OCI-LY1 (cell line): ENCODE data around the gene IFNA1.

Experiments
- H2AFZ ChIP-seq: fragments of 200-600 bp; sonication (generic), shearing (Covaris generic); 2 replicates; pipeline ENCODE4 v1.6.0; 2014; ENCODE audit warnings: antibody characterized with exemption, mild to moderate bottlenecking, low read length
- H3F3A ChIP-seq: fragments of 200-600 bp; sonication (generic), shearing (Covaris generic); 2 replicates; pipeline ENCODE4 v1.6.0; 2014; ENCODE audit warnings: mild to moderate bottlenecking, antibody characterized with exemption, low read length, moderate library complexity; ENCODE audit not compliant: insufficient read depth
- H3K27ac ChIP-seq: fragments of 200-600 bp; sonication (generic); 2 replicates; pipeline ENCODE4 v1.5.1; 2014; ENCODE audit warnings: low read length, mixed run types, mild to moderate bottlenecking, low read depth; ENCODE audit not compliant: poor library complexity, severe bottlenecking
- H3K27me3 ChIP-seq: fragments of 200-600 bp; sonication (generic); 2 replicates; pipeline ENCODE4 v1.6.0; 2014; ENCODE audit warnings: antibody characterized with exemption, mild to moderate bottlenecking, low read length, moderate library complexity; ENCODE audit not compliant: insufficient read depth
- H3K36me3 ChIP-seq: fragments of 200-600 bp; sonication (generic); 2 replicates; pipeline ENCODE4 v1.6.1; 2014; ENCODE audit warnings: mild to moderate bottlenecking, antibody characterized with exemption, low read length, moderate library complexity, mixed read lengths; ENCODE audit not compliant: insufficient read depth
- H3K4me1 ChIP-seq: fragments of 200-600 bp; sonication (generic); 2 replicates; pipeline ENCODE4 v1.5.1; 2014; ENCODE audit warnings: mild to moderate bottlenecking, low read length, moderate library complexity; ENCODE audit not compliant: insufficient read depth, severe bottlenecking
- H3K4me2 ChIP-seq: fragments of 200-600 bp; sonication (generic), shearing (Covaris generic); 2 replicates; pipeline ENCODE4 v1.6.1; 2014; ENCODE audit warnings: low read length
- H3K4me3 ChIP-seq: fragments of 200-600 bp; sonication (generic); 2 replicates; pipeline ENCODE4 v1.5.1; 2014; ENCODE audit warnings: low read length, low read depth, mild to moderate bottlenecking, mixed read lengths; ENCODE audit not compliant: poor library complexity, severe bottlenecking
- H3K79me2 ChIP-seq: fragments of 200-600 bp; shearing (Covaris generic); 2 replicates; pipeline ENCODE4 v1.6.1; 2016; ENCODE audit warnings: mixed run types, low read length, mixed read lengths; ENCODE audit not compliant: insufficient read depth
- H3K9ac ChIP-seq: fragments of 200-600 bp; sonication (generic), shearing (Covaris generic); 2 replicates; pipeline ENCODE4 v1.6.1; 2014; ENCODE audit warnings: mild to moderate bottlenecking, low read length, mixed read lengths
- H3K9me2 ChIP-seq: fragments of 200-600 bp; sonication (generic), shearing (Covaris generic); 2 replicates; pipeline ENCODE4 v1.6.1; 2014; ENCODE audit warnings: low read depth, mild to moderate bottlenecking, low read length, mixed read lengths
- H3K9me3 ChIP-seq: fragments of 200-600 bp; shearing (Covaris generic); 2 replicates; pipeline ENCODE4 v1.6.1; 2014; ENCODE audit warnings: low read length, mixed read lengths
- H4K20me1 ChIP-seq: fragments of 200-600 bp; sonication (generic), shearing (Covaris generic); 2 replicates; pipeline ENCODE4 v1.6.0; 2016; ENCODE audit warnings: mild to moderate bottlenecking, low read length; ENCODE audit not compliant: insufficient read depth
- EZH2 ChIP-seq: fragments of 200-600 bp; sonication (generic), shearing (Covaris generic); IDR thresholded peaks from 2 replicates; pipeline ENCODE4 v1.8.0; 2017; ENCODE audit warnings: borderline replicate concordance, mixed run types, mild to moderate bottlenecking, antibody characterized with exemption, low read length, moderate library complexity, mixed read lengths
- TF ChIP-seq, protein P1 (sequence below): fragments of 200-600 bp; sonication (generic), shearing (Covaris generic); IDR thresholded peaks from 2 replicates; pipeline ENCODE4 v1.5.1; 2017; ENCODE audit warnings: mild to moderate bottlenecking, antibody characterized with exemption, low read length, moderate library complexity, mixed read lengths

IFNA1 gene

DNA sequence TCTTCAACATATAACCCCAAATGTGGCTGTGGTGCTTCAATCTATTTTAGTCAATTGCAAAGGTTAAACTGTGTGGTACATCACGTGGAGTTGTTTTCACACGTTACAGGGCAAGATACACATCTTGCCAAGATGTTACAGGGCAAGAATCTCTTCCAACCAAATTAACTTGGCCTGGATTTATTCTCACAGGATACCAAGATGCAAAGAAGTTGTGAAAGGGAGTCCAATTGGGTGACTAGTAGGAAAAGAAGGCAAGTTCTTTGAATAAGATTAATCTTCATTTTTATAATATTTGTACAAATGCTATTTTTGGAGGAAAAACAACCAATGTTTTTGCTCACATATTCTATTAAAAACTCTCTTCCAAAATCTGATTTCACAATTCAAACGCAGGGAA lies 36.1 kb upstream of the IFNA1 start:
- H2AFZ ChIP-seq, result no peak overlapping the region
- H3K27ac ChIP-seq, result no peak overlapping the region
- no peaks in the 10 kb centered on the region for H3K79me2 ChIP-seq
- H3K4me2 ChIP-seq, result no peak overlapping the region
- H3K4me3 ChIP-seq, result no peak overlapping the region
- H3K9me3 ChIP-seq, result no peaks in the 10 kb centered on the region
- H4K20me1 ChIP-seq, result no peaks in the 10 kb centered on the region
- no peak overlapping the region for H3K9ac ChIP-seq
- no peaks in the 10 kb centered on the region for H3K36me3 ChIP-seq
- no peaks in the 10 kb centered on the region for H3K4me1 ChIP-seq
- no peaks in the 10 kb centered on the region for H3F3A ChIP-seq
- H3K9me2 ChIP-seq, result no peaks in the 10 kb centered on the region
- TF ChIP-seq EZH2, result no peak
- TF ChIP-seq, protein P1, sequence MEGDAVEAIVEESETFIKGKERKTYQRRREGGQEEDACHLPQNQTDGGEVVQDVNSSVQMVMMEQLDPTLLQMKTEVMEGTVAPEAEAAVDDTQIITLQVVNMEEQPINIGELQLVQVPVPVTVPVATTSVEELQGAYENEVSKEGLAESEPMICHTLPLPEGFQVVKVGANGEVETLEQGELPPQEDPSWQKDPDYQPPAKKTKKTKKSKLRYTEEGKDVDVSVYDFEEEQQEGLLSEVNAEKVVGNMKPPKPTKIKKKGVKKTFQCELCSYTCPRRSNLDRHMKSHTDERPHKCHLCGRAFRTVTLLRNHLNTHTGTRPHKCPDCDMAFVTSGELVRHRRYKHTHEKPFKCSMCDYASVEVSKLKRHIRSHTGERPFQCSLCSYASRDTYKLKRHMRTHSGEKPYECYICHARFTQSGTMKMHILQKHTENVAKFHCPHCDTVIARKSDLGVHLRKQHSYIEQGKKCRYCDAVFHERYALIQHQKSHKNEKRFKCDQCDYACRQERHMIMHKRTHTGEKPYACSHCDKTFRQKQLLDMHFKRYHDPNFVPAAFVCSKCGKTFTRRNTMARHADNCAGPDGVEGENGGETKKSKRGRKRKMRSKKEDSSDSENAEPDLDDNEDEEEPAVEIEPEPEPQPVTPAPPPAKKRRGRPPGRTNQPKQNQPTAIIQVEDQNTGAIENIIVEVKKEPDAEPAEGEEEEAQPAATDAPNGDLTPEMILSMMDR, result no peak
- no peaks in the 10 kb centered on the region for H3K27me3 ChIP-seq

DNA sequence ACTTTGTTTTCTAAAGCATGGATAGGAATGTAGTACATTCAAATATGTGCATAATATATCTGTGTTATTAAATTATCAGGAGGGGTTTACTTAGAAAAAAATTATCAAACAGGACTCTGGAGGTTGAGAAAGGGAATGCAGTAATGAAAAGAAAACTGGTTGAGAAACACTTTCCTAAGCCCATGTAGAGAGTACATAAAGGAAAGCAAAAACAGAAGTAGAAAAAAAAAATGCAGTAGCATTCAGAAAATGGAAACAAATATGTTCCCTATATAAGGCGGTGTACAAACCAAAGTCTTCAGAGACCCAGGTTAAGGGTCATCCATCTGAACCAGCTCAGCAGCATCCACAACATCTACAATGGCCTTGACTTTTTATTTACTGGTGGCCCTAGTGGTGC lies 31.4 kb upstream of the IFNA1 start, which contains the start of gene IFNA8:
IFNA8 (plus strand) TSS at position 301 of the 400 bp plus-strand sequence; CDS start at position 361, 60 bp downstream.
- Histone ChIP-seq H4K20me1 (no peaks in the 10 kb centered on the region), H3K4me3 (no peak within 1 kb of the TSS), H3K9ac (no peak within 1 kb of the TSS), H3K9me2 (no peaks in the 10 kb centered on the region), H3F3A (no peaks in the 10 kb centered on the region), H3K79me2 (no peaks in the 10 kb centered on the region), H3K27me3 (no peaks in the 10 kb centered on the region), H2AFZ (no peak within 1 kb of the TSS), H3K27ac (no peak within 1 kb of the TSS), H3K4me1 (no peaks in the 10 kb centered on the region), H3K36me3 (no peaks in the 10 kb centered on the region), H3K4me2 (no peak within 1 kb of the TSS), H3K9me3 (no peaks in the 10 kb centered on the region)
- TF ChIP-seq EZH2, result no peak
- TF ChIP-seq, protein P1, result no peak

DNA sequence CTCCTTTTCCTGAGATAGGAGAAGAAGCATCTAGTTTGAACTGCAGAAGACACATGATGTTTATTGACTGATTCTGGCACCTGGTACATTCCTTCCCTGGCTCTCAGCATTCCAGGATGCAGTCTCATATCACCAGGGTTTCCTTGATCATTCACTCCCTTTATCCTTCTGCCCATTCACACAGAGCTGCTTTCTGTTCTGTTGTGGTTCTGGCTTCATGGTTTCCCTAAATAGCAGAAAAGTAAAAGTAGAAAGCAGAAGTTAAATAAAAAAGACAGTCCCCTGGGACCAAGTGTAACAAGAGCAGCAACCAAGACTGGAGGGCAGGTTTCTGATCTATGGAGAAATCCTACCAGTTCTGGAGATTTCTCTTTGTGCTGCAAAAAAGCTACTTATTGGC lies 28.1 kb upstream of the IFNA1 start:
- no peaks in the 10 kb centered on the region for H3K9me3 ChIP-seq
- H3K79me2 ChIP-seq, result no peaks in the 10 kb centered on the region
- H4K20me1 ChIP-seq, result no peaks in the 10 kb centered on the region
- no peak overlapping the region for H3K4me3 ChIP-seq
- no peaks in the 10 kb centered on the region for H3K9me2 ChIP-seq
- TF ChIP-seq, protein P1, result no peak
- TF ChIP-seq EZH2, result no peak
- no peak overlapping the region for H3K9ac ChIP-seq
- H3K36me3 ChIP-seq, result no peaks in the 10 kb centered on the region
- H3F3A ChIP-seq, result no peaks in the 10 kb centered on the region
- no peak overlapping the region for H2AFZ ChIP-seq
- H3K27ac ChIP-seq, result no peak overlapping the region
- no peaks in the 10 kb centered on the region for H3K27me3 ChIP-seq
- H3K4me1 ChIP-seq, result no peaks in the 10 kb centered on the region
- no peak overlapping the region for H3K4me2 ChIP-seq
